GM18868 (cell line): ENCODE data around the gene SNAP29.
A peak's percentile ranks its signal among the peaks of the same experiment; 100 is the strongest.
"Not testable (repeated sequence)": the region's sequence is repeated elsewhere in the genome, so short reads cannot be mapped to it uniquely, and the experiment has no call there.

Source experiments
- ATAC-seq: cut with Tn5 transposase; IDR thresholded peaks from one replicate; pipeline ENCODE4 v1.9.1; 2021; ENCODE audit warnings: mild to moderate bottlenecking, moderate library complexity; ENCODE audit not compliant: unreplicated experiment

SNAP29 gene

GRCh38 chr22:20858615-20859416, at the start of gene SNAP29, which contains the start of gene PI4KA:
TSS of gene SNAP29 (plus strand) at chr22:20859007. CDS start at chr22:20859111, 104 bp downstream.
TSS of gene PI4KA (minus strand) at chr22:20858811. CDS start at chr22:20858725, 86 bp downstream.
- peak; percentile 88 for ATAC-seq

- ATAC-seq: no peak
These were observed 49.1 kb upstream of the SNAP29 start for GRCh38 chr22:20809538-20810185.

GRCh38 chr22:20810645-20811044, 48.2 kb upstream of the SNAP29 start:
- no peak for ATAC-seq

- ATAC-seq: no peak
These were observed 47.6 kb upstream of the SNAP29 start for GRCh38 chr22:20811171-20811570.

- ATAC-seq: no peak
These were observed 46.7 kb upstream of the SNAP29 start for GRCh38 chr22:20811971-20812660.

GRCh38 chr22:20813056-20813455, 45.8 kb upstream of the SNAP29 start:
- no peak for ATAC-seq

- ATAC-seq: no peak
These were observed 44.5 kb upstream of the SNAP29 start for GRCh38 chr22:20814221-20814808.

- no peak for ATAC-seq
These were observed 43.2 kb upstream of the SNAP29 start for GRCh38 chr22:20815477-20816050.

- ATAC-seq: no peak
These were observed 42.2 kb upstream of the SNAP29 start for GRCh38 chr22:20816559-20816958.

GRCh38 chr22:20818471-20818870, 40.3 kb upstream of the SNAP29 start:
- ATAC-seq: no peak

- ATAC-seq: no peak
These were observed 39.3 kb upstream of the SNAP29 start for GRCh38 chr22:20819471-20819870.

GRCh38 chr22:20821717-20822239, 37.0 kb upstream of the SNAP29 start:
- not testable (repeated sequence) for ATAC-seq

GRCh38 chr22:20822240-20822639, 36.6 kb upstream of the SNAP29 start:
- ATAC-seq: no peak

GRCh38 chr22:20823264-20823663, 35.5 kb upstream of the SNAP29 start:
- ATAC-seq: no peak

- not testable (repeated sequence) for ATAC-seq
These were observed 33.6 kb upstream of the SNAP29 start for GRCh38 chr22:20825216-20825615.

GRCh38 chr22:20825624-20826023, 33.2 kb upstream of the SNAP29 start:
- ATAC-seq: no peak

- not testable (repeated sequence) for ATAC-seq
These were observed 32.2 kb upstream of the SNAP29 start for GRCh38 chr22:20826373-20827152.

GRCh38 chr22:20829491-20830134, 29.2 kb upstream of the SNAP29 start:
- ATAC-seq: no peak

GRCh38 chr22:20833225-20833665, 25.6 kb upstream of the SNAP29 start:
- no peak for ATAC-seq
